ENCODE results near the gene LRMDA.

The LRMDA gene

GRCh38 chr10:75957314-75958120, 526.1 kb downstream of the LRMDA start:
- DNase-seq (ENCODE audit: low read depth): no peak

GRCh38 chr10:75959209-75959608, 527.8 kb downstream of the LRMDA start:
- no peak for DNase-seq (ENCODE audit: low read depth)

- no peak for DNase-seq (ENCODE audit: low read depth)
Observed at GRCh38 chr10:75959912-75960311, 528.5 kb downstream of the LRMDA start.

GRCh38 chr10:75962395-75963061, 531.1 kb downstream of the LRMDA start:
- DNase-seq (ENCODE audit: low read depth): no peak

- no peak for DNase-seq (ENCODE audit: low read depth)
Observed at GRCh38 chr10:75967491-75967890, 536.1 kb downstream of the LRMDA start.

GRCh38 chr10:75969031-75969430, 537.6 kb downstream of the LRMDA start:
- no peak for DNase-seq (ENCODE audit: low read depth)

GRCh38 chr10:75971402-75972211, 540.2 kb downstream of the LRMDA start:
- no peak for DNase-seq (ENCODE audit: low read depth)

- no peak for DNase-seq (ENCODE audit: low read depth)
Observed at GRCh38 chr10:75972491-75973276, 541.3 kb downstream of the LRMDA start.

GRCh38 chr10:75974080-75974479, 542.7 kb downstream of the LRMDA start:
- DNase-seq (ENCODE audit: low read depth): no peak

- no peak for DNase-seq (ENCODE audit: low read depth)
Observed at GRCh38 chr10:75976681-75977080, 545.3 kb downstream of the LRMDA start.

GRCh38 chr10:75977139-75977538, 545.7 kb downstream of the LRMDA start:
- DNase-seq (ENCODE audit: low read depth): no peak

- no peak for DNase-seq (ENCODE audit: low read depth)
Observed at GRCh38 chr10:75978213-75978612, 546.8 kb downstream of the LRMDA start.

- no peak for DNase-seq (ENCODE audit: low read depth)
Observed at GRCh38 chr10:75980419-75981002, 549.1 kb downstream of the LRMDA start.

GRCh38 chr10:75982611-75983369, 551.4 kb downstream of the LRMDA start:
- no peak for DNase-seq (ENCODE audit: low read depth)

- no peak for DNase-seq (ENCODE audit: low read depth)
Observed at GRCh38 chr10:75984067-75984466, 552.6 kb downstream of the LRMDA start.

- no peak for DNase-seq (ENCODE audit: low read depth)
Observed at GRCh38 chr10:75987616-75988015, 556.2 kb downstream of the LRMDA start.

GRCh38 chr10:75994357-75995040, 563.1 kb downstream of the LRMDA start:
- no peak for DNase-seq (ENCODE audit: low read depth)

- DNase-seq (ENCODE audit: low read depth): no peak
Observed at GRCh38 chr10:75995041-75995430, 563.6 kb downstream of the LRMDA start.

GRCh38 chr10:75995720-75996119, 564.3 kb downstream of the LRMDA start:
- no peak for DNase-seq (ENCODE audit: low read depth)

GRCh38 chr10:75999001-75999400, 567.6 kb downstream of the LRMDA start:
- no peak for DNase-seq (ENCODE audit: low read depth)

Measured in T follicular helper cell (primary cell).